ENCODE data around the gene STK39.

- no peak for TF ChIP-seq GATA2 (IDR thresholded peaks at IDR 0.05; ENCODE audit: low read depth, low read length)
- no peak for TF ChIP-seq GATA3 (IDR thresholded peaks at IDR 0.05; ENCODE audit: low read depth, low read length)
Observed at GRCh38 chr2:167986223-167986622, 261.2 kb downstream of the STK39 start.

Measured in SH-SY5Y (cell line).